Breast epithelium (tissue), 4 donors: ENCODE data around the gene RNF130. TPM values are rescaled to one million over a fixed set of nuclear protein-coding genes. Genes with fewer than 3 reads are reported as not detected.
"Not testable (repeated sequence)": the region's sequence is repeated elsewhere in the genome, so short reads cannot be mapped to it uniquely, and the experiment has no call there.

Experiments used
- DNase-seq, 2 donors: peaks; one replicate each; pipeline ENCODE4 v3.0.0-alpha.2; 2019; ENCODE audit warnings: low spot score in 2 of 2
- H3K27ac ChIP-seq, 2 donors: fragments of 200-600 bp; sonication (generic) in 1 of 2; one replicate each; pipeline ENCODE4 v1.5.1; 2016 to 2019; ENCODE audit warnings: mild to moderate bottlenecking in 1 of 2
- H3K27me3 ChIP-seq, 2 donors: fragments of 200-600 bp; sonication (generic) in 1 of 2; one replicate each; pipeline versions ENCODE4 v1.5.1 to v1.6.0; 2017 to 2019; ENCODE audit warnings: control low read depth in 1 of 2, mild to moderate bottlenecking in 1 of 2
- H3K36me3 ChIP-seq: fragments of 200-600 bp; one replicate; pipeline ENCODE4 v1.5.1; 2019
- H3K4me1 ChIP-seq, 2 donors: fragments of 200-600 bp; sonication (generic); one replicate each; pipeline ENCODE4 v1.5.1; 2016 to 2019; ENCODE audit warnings: control low read depth in 1 of 2
- H3K4me3 ChIP-seq, 3 donors: fragments of 200-600 bp; sonication (generic); 1 replicate in 2 of 3; 2 replicates in 1 of 3; pipeline ENCODE4 v1.5.1; 2016 to 2019; ENCODE audit warnings: mild to moderate bottlenecking in 3 of 3, moderate library complexity in 2 of 3
- H3K9me3 ChIP-seq, 2 donors: fragments of 200-600 bp; sonication (generic) in 1 of 2; one replicate each; pipeline ENCODE4 v1.5.1; 2016 to 2019; ENCODE audit warnings: control low read depth in 1 of 2
- POLR2A ChIP-seq: fragments of 450-650 bp; IDR thresholded peaks from one replicate; pipeline ENCODE4 v1.6.1; 2016; ENCODE audit warnings: antibody characterized with exemption, mild to moderate bottlenecking, moderate library complexity
- POLR2AphosphoS5 ChIP-seq, 3 donors: sonication (generic); formaldehyde crosslinking; IDR thresholded peaks; one replicate each; pipeline ENCODE4 v1.6.1; 2017; ENCODE audit warnings: antibody characterized with exemption in 3 of 3
- intact Hi-C: fragments of 100-400 bp; cut with DNase I; formaldehyde crosslinking; loops from one replicate; pipeline ENCODE4 v1.15.1; 2023; ENCODE audit warnings: low total_unique reads
- total RNA-seq, 3 donors: library from RNA; depleted of rRNA; stranded (reverse); fragments of >200 nt; gene quantifications; one replicate each; pipeline ENCODE4 v1.1.0, GENCODE V29; 2016
- TF ChIP-seq, protein P1 (sequence below), 3 donors: fragments of 450-650 bp; IDR thresholded peaks; one replicate each; pipeline ENCODE4 v1.5.1; 2016 to 2017; ENCODE audit warnings: antibody characterized with exemption in 3 of 3, mild to moderate bottlenecking in 3 of 3, moderate library complexity in 3 of 3

The RNF130 gene
- total RNA-seq, 3 donors from 2014 or later: 114 to 267 (median 143) TPM

DNA sequence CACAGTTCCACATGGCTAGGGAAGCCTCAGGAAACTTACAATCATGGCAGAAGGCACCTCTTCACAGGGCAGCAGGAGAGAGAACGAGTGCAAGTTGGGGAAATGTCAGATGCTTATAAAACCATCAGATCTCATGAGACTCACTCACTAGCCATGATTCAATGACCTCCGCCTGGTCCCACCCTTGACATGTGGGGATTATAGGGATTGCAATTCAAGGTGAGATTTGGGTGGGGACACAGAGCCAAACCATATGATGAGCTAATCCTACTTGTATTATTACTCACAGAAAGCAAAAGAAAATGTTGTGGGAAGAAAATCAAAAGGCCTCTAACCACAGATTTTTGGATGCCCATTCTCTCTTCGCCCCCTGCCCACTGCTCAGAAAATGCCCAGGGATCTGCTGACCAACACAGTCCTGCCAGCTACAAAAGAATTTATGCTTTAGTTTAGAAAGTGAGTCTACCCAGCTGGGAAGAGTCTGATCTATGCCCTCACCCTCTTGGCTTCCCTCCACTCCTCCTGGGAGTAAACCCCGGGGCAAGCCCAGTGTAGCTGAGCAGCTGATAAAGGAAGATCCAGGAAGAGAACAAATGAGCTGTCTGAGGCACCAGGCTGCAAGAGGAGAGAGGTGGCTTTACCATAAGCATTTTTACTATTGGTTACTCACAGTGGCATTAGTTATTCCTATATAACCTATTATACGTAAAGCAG, 53.1 kb downstream of the RNF130 start:
- H3K4me1 ChIP-seq: no peaks in the 10 kb centered on the region
- TF ChIP-seq POLR2A: no peak
- TF ChIP-seq, protein P1, sequence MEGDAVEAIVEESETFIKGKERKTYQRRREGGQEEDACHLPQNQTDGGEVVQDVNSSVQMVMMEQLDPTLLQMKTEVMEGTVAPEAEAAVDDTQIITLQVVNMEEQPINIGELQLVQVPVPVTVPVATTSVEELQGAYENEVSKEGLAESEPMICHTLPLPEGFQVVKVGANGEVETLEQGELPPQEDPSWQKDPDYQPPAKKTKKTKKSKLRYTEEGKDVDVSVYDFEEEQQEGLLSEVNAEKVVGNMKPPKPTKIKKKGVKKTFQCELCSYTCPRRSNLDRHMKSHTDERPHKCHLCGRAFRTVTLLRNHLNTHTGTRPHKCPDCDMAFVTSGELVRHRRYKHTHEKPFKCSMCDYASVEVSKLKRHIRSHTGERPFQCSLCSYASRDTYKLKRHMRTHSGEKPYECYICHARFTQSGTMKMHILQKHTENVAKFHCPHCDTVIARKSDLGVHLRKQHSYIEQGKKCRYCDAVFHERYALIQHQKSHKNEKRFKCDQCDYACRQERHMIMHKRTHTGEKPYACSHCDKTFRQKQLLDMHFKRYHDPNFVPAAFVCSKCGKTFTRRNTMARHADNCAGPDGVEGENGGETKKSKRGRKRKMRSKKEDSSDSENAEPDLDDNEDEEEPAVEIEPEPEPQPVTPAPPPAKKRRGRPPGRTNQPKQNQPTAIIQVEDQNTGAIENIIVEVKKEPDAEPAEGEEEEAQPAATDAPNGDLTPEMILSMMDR (IDR thresholded peaks at IDR 0.05): no peak
- TF ChIP-seq POLR2AphosphoS5 (IDR thresholded peaks at IDR 0.05): no peak
- H3K36me3 ChIP-seq: no peaks in the 10 kb centered on the region
- no peak overlapping the region for H3K4me3 ChIP-seq
- no peaks in the 10 kb centered on the region for H3K27me3 ChIP-seq
- DNase-seq: no peak
- no peak overlapping the region for H3K27ac ChIP-seq
- intact Hi-C loops: no loop called here
- no peaks in the 10 kb centered on the region for H3K9me3 ChIP-seq

DNA sequence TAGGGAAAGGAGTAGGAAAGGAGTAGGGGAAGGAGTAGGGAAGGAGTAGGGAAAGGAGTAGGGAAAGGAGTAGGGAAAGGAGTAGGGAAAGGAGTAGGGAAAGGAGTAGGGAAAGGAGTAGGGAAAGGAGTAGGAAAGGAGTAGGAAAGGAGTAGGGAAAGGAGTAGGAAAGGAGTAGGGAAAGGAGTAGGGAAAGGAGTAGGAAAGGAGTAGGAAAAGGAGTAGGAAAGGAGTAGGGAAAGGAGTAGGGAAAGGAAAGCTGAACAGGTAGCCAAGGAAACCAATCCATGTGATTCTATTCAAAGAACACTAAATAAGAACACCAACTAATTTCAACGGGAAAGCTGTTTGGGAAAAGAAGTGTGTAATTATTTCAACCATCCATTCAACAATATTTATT, 56.0 kb downstream of the RNF130 start:
- H3K9me3 ChIP-seq, H3K4me1 ChIP-seq, H3K27ac ChIP-seq, intact Hi-C loops, DNase-seq, H3K4me3 ChIP-seq, H3K27me3 ChIP-seq, H3K36me3 ChIP-seq: not testable (repeated sequence)

DNA sequence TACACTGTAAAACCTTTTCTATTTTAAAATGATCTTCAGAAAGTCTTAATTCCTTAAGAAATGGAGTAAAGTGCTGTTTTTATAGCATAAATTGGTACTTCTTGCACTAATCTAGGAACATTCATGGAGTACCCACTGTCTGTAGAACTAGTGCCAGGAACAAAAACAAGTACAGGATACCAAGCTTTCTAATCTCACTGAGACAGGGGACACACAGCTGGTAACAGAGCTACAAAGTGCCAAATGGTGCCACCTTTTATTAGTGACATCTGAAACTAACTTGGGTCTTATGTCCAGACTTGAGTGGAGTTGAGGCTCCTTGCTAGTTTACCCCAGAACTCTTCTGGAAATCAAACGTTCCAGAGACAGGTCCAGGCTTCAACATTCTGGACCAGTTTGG, 57.9 kb downstream of the RNF130 start:
- Histone ChIP-seq H3K27me3 (no peaks in the 10 kb centered on the region), H3K4me3 (no peak overlapping the region), H3K4me1 (no peaks in the 10 kb centered on the region), H3K27ac (no peak overlapping the region), H3K9me3 (no peaks in the 10 kb centered on the region), H3K36me3 (no peaks in the 10 kb centered on the region)
- TF ChIP-seq POLR2AphosphoS5 (IDR thresholded peaks at IDR 0.05) (no peak), POLR2A (no peak)
- TF ChIP-seq, protein P1 (IDR thresholded peaks at IDR 0.05): no peak
- intact Hi-C loops: no loop called here
- DNase-seq: no peak

GRCh38 chr5:180012316-180012715, 59.2 kb downstream of the RNF130 start:
- H3K27ac ChIP-seq: no peak overlapping the region
- H3K36me3 ChIP-seq: no peaks in the 10 kb centered on the region
- TF ChIP-seq, protein P1 (IDR thresholded peaks at IDR 0.05): no peak
- TF ChIP-seq POLR2A (no peak), POLR2AphosphoS5 (IDR thresholded peaks at IDR 0.05) (no peak)
- DNase-seq: no peak
- no peaks in the 10 kb centered on the region for H3K4me1 ChIP-seq
- H3K4me3 ChIP-seq: no peak overlapping the region
- H3K27me3 ChIP-seq: no peaks in the 10 kb centered on the region
- H3K9me3 ChIP-seq: no peaks in the 10 kb centered on the region
- intact Hi-C loops: no loop called here

GRCh38 chr5:180010636-180011035, 60.9 kb downstream of the RNF130 start:
- Histone ChIP-seq H3K27me3 (no peaks in the 10 kb centered on the region), H3K9me3 (no peaks in the 10 kb centered on the region), H3K4me1 (no peaks in the 10 kb centered on the region), H3K27ac (no peak overlapping the region), H3K4me3 (no peak overlapping the region), H3K36me3 (no peaks in the 10 kb centered on the region)
- DNase-seq: no peak
- intact Hi-C loops: no loop called here
- no peak for TF ChIP-seq POLR2A
- TF ChIP-seq, protein P1 (IDR thresholded peaks at IDR 0.05): no peak
- TF ChIP-seq POLR2AphosphoS5 (IDR thresholded peaks at IDR 0.05): no peak
